ENCODE results near the gene ZNF718.
"Not testable (repeated sequence)": the region's sequence is repeated elsewhere in the genome, so short reads cannot be mapped to it uniquely, and the experiment has no call there.

- TF ChIP-seq, protein P1, sequence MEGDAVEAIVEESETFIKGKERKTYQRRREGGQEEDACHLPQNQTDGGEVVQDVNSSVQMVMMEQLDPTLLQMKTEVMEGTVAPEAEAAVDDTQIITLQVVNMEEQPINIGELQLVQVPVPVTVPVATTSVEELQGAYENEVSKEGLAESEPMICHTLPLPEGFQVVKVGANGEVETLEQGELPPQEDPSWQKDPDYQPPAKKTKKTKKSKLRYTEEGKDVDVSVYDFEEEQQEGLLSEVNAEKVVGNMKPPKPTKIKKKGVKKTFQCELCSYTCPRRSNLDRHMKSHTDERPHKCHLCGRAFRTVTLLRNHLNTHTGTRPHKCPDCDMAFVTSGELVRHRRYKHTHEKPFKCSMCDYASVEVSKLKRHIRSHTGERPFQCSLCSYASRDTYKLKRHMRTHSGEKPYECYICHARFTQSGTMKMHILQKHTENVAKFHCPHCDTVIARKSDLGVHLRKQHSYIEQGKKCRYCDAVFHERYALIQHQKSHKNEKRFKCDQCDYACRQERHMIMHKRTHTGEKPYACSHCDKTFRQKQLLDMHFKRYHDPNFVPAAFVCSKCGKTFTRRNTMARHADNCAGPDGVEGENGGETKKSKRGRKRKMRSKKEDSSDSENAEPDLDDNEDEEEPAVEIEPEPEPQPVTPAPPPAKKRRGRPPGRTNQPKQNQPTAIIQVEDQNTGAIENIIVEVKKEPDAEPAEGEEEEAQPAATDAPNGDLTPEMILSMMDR (IDR thresholded peaks at IDR 0.05; ENCODE audit: borderline replicate concordance, extremely low read depth, low read length, poor library complexity, severe bottlenecking): not testable (repeated sequence)
- TF ChIP-seq EZH2 (IDR thresholded peaks at IDR 0.05; ENCODE audit: borderline replicate concordance, low read depth, low read length, severe bottlenecking): not testable (repeated sequence)
Observed at GRCh38 chr4:208416-209096, 84.3 kb downstream of the ZNF718 start.

Measured in DND-41 (cell line).